Fibroblast of the aortic adventitia (primary cell): ENCODE results near the gene KMT2A. TPM values are rescaled to one million over a fixed set of nuclear protein-coding genes. Genes with fewer than 3 reads are reported as not detected.

Source experiments
- DNase-seq: peaks from one replicate; pipeline ENCODE4 v3.0.0-alpha.2; 2010; ENCODE audit warnings: low read depth
- H3K4me3 ChIP-seq: 2 replicates; pipeline ENCODE4 v1.5.1; 2011; ENCODE audit warnings: low read depth, mild to moderate bottlenecking, control low read depth, low read length, moderate library complexity
- total RNA-seq: library from RNA; depleted of rRNA; stranded (reverse); fragments of >200 nt; gene quantifications from 2 replicates; pipeline ENCODE4 v1.2.3, GENCODE V29; 2012; ENCODE audit warnings: low replicate concordance
- TF ChIP-seq, protein P1 (sequence below): IDR thresholded peaks from 2 replicates; pipeline ENCODE4 v1.5.1; 2011; ENCODE audit warnings: mild to moderate bottlenecking, low read length, control low read depth, inconsistent platforms; ENCODE audit not compliant: insufficient read depth

Gene KMT2A
- total RNA-seq, 1 donor, result 49.8 TPM

DNA sequence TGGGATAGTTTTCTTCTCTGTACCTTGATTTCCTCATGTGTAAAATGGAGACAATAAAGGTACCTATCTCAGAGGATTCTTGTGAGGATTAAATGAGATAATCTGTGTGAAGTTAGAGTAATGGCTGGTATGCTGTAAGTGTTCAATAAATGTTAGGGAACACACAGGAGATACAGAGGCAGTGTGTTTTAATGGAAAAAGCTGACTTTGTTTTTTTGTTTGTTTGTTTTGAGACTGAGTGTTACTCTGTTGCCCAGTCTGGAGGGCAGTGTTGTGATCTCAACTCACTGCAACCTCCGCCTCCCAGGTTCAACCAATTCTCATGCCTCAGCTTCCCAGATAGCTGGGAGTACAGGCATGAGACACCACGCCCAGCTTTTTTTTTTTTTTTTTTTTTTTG lies 133.4 kb downstream of the KMT2A start:
- TF ChIP-seq, protein P1, sequence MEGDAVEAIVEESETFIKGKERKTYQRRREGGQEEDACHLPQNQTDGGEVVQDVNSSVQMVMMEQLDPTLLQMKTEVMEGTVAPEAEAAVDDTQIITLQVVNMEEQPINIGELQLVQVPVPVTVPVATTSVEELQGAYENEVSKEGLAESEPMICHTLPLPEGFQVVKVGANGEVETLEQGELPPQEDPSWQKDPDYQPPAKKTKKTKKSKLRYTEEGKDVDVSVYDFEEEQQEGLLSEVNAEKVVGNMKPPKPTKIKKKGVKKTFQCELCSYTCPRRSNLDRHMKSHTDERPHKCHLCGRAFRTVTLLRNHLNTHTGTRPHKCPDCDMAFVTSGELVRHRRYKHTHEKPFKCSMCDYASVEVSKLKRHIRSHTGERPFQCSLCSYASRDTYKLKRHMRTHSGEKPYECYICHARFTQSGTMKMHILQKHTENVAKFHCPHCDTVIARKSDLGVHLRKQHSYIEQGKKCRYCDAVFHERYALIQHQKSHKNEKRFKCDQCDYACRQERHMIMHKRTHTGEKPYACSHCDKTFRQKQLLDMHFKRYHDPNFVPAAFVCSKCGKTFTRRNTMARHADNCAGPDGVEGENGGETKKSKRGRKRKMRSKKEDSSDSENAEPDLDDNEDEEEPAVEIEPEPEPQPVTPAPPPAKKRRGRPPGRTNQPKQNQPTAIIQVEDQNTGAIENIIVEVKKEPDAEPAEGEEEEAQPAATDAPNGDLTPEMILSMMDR, result no peak
- no peak overlapping the region for H3K4me3 ChIP-seq
- DNase-seq, result no peak

GRCh38 chr11:118570787-118571186 lies 134.5 kb downstream of the KMT2A start:
- H3K4me3 ChIP-seq, result no peak overlapping the region
- no peak for DNase-seq
- TF ChIP-seq, protein P1, result no peak

DNA sequence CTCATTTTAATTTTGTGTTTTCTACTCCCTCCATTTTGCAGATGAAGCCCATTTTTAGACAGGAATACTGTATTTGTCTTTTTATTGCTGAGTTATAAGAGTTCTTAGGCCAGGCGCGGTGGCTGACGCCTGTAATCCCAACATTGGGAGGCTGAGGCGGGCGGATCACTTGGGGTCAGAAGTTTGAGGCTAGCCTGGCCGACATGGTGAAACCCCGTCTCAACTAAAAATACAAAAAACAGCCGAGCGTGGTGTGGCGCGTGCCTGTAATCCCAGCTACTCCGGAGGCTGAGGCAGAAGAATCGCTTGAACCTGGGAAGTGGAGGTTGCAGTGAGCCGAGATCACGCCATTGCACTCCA lies 135.4 kb downstream of the KMT2A start:
- peak; percentile 27 for DNase-seq

GRCh38 chr11:118572061-118572980 lies 136.0 kb downstream of the KMT2A start, which contains the start of gene ARCN1:
TSS of gene ARCN1 (plus strand) at chr11:118572409. CDS start at chr11:118572548, 139 bp downstream.
- DNase-seq, result peak; percentile 75
- peak within 1 kb of the TSS; percentile 91 for H3K4me3 ChIP-seq
- TF ChIP-seq, protein P1, result no peak

More for the DNA sequence above, 135.4 kb downstream of the KMT2A start:
- H3K4me3 ChIP-seq, result peak overlapping the region; percentile 91

DNA sequence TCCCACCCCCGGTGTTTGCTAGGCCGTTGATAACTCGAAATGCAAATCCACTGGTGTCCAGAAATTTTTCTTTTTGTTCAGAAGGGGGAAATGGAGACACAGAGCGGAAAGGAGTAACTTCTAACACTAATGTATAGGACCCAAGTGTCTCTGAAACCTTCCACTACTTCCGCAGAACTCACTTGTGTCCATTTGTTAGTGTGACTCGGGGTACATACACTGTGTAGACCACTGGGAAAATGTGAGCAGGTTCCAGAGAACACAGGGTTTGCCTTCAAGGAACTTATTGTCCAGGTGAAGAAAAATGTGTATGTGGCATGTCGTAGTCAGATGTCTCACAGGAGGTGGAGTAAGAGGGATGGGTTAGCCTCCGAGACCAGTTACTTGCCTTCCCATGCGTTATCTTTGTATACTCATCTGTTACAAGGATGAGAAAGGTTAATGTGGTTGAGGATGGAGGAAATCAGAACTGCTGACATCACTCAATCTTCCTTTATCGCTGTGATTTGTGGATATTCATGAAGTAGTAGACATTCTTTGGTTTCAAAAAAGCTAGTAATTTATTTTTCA lies 136.8 kb downstream of the KMT2A start:
- peak; percentile 57 for DNase-seq
- TF ChIP-seq, protein P1, result no peak
- peak overlapping the region; percentile 91 for H3K4me3 ChIP-seq

GRCh38 chr11:118574636-118575035 lies 138.3 kb downstream of the KMT2A start:
- TF ChIP-seq, protein P1, result no peak
- no peak for DNase-seq
- peak overlapping the region; percentile 53 for H3K4me3 ChIP-seq

Other genes with a start within 250 kb of the KMT2A start
- gene JAML, start 211.5 kb upstream of the KMT2A start, total RNA-seq, result not detected in 2 replicates
- 0.41 and 0.45 TPM in 2 replicates for gene MPZL3, start 184.1 kb upstream of the KMT2A start, total RNA-seq
- 0.36 and 1.1 TPM in 2 replicates for gene MPZL2, start 172.2 kb upstream of the KMT2A start, total RNA-seq
- not detected in 2 replicates for gene CD3E, start 131.8 kb upstream of the KMT2A start, total RNA-seq
- gene CD3D, start 93.8 kb upstream of the KMT2A start, total RNA-seq, result not detected in 2 replicates
- not detected in 2 replicates for gene CD3G, start 92.1 kb upstream of the KMT2A start, total RNA-seq
- gene UBE4A, start 76.9 kb upstream of the KMT2A start, total RNA-seq, result 25.7 and 74.8 TPM in 2 replicates
- gene ATP5MG, start 34.9 kb upstream of the KMT2A start, total RNA-seq, result 55.2 and 72.8 TPM in 2 replicates
- 0.81 TPM in 1 of 2 replicates, not detected in the other for gene TTC36, start 91.0 kb downstream of the KMT2A start, total RNA-seq
- gene TMEM25, start 94.7 kb downstream of the KMT2A start, total RNA-seq, result 7.7 and 10.3 TPM in 2 replicates
- 46.5 and 66.6 TPM in 2 replicates for gene IFT46, start 129.4 kb downstream of the KMT2A start, total RNA-seq
- gene ARCN1, start 135.9 kb downstream of the KMT2A start, total RNA-seq, result 72.4 and 210 TPM in 2 replicates
- 49.1 and 93.5 TPM in 2 replicates for gene PHLDB1, start 171.1 kb downstream of the KMT2A start, total RNA-seq
- not detected in 2 replicates for gene TREH, start 243.2 kb downstream of the KMT2A start, total RNA-seq